CD4-positive, alpha-beta T cell treated with Interleukin-17A for 4 hours (primary cell): ENCODE results near the gene CD63.
"Not testable (repeated sequence)": the region's sequence is repeated elsewhere in the genome, so short reads cannot be mapped to it uniquely, and the experiment has no call there.

Experiments used
- DNase-seq: peaks from one replicate; pipeline ENCODE4 v3.0.0-alpha.2; 2020; ENCODE audit warnings: mixed read lengths

The CD63 gene, protein sequence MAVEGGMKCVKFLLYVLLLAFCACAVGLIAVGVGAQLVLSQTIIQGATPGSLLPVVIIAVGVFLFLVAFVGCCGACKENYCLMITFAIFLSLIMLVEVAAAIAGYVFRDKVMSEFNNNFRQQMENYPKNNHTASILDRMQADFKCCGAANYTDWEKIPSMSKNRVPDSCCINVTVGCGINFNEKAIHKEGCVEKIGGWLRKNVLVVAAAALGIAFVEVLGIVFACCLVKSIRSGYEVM

DNA sequence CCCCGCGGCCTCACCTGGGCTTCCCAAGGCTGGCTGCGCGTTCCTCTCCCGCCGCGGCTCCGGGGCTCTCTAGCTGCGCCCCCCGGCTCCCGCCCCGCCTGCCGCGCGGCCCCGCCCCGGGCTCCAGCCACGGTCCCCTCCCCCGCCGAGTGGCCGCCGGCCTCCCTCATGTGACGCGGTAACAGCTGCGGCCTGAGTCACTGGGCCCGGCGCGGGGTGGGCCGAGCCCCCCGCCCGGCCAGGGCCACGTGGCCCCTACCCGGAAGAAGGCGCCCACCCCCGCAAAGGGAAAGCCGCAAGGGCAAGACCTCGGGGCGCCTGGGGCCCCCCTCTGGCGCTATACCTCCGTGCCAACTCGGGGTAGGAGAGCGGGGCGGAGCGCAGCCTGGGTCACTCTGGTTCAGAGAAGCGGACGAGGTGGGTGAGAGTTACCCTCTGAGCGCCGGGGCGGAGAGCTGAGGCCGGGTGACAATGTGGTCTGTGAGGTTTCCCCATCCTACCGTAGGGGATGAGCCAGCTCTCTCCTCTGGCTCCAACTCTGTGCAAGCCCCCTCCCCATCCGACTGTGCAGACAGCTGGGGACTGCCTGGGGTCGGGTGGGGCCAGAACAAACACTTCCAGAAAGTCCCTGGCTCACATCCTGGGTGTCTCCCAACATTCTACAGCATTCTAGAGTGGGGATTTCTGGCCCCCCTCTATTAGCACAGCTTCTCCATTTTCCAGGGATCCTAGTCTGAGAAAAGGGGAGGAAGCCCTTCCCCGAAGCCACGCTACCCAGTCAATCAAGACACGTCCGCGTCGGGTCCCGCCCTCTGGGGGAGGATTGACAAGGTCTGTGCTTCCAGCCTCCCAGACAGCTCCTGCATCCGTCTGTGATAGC, at the start of gene CD63:
CD63 (minus strand) TSS at position 71 of the 880 bp plus-strand sequence. CDS start 668 bp downstream, outside the sequence.
- DNase-seq = peak; percentile 73

DNA sequence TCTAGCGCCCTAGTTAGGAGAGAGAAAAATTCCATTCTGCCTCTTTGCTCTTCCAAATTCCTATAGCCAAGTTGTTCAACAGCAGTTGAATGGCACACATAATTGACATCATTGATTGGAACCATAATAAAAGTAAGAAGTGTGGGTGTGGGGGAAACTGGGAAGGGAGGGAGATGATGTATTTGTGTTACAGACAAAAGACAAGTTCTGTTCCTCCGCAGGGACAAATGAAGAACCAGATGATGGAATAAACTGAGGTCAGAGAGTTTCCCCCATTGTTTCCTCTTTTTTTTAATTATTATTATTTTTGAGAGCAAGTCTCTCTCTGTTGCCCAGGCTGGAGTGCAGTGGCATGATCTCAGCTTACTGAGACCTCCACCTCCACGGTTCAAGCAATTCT, 49.0 kb upstream of the CD63 start:
- DNase-seq = no peak

DNA sequence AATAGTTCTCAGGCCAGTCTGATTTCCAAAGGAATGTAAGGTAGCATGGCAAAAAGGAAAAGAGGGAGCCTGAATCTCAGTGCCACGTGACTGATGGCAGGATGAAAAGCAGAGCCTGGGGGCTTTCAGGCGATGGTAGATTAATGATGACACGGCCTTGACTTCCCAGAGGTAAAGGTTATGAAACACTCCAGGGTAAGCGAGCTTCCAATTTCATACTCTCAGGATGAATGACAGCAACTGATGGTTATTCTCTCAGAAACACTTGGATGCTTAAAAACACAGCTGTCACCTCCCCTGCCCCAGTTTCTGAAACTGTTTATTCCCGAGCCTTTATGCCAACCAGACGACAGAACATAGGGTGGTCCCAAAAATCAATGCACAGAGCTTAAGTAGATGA, 42.9 kb upstream of the CD63 start:
- DNase-seq = no peak

DNA sequence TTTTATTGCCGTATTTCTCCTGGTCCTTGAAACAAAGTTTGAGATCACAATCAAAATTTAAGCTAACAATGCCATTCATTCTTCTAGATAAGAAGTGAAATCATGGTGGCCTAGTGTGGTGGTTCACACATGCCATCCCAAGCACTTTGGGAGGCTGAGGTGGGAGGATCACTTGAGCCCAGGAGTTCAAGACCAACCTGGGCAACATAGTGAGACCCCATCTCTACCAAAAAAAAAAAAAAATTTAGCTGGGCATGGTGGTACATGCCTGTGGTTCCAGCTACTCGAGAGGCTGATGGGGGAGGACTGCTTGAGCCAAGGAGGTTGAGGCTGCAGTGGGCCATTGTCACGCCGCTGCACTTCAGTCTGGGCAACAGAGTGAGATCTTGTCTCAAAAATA, 38.3 kb upstream of the CD63 start:
- DNase-seq = no peak

DNA sequence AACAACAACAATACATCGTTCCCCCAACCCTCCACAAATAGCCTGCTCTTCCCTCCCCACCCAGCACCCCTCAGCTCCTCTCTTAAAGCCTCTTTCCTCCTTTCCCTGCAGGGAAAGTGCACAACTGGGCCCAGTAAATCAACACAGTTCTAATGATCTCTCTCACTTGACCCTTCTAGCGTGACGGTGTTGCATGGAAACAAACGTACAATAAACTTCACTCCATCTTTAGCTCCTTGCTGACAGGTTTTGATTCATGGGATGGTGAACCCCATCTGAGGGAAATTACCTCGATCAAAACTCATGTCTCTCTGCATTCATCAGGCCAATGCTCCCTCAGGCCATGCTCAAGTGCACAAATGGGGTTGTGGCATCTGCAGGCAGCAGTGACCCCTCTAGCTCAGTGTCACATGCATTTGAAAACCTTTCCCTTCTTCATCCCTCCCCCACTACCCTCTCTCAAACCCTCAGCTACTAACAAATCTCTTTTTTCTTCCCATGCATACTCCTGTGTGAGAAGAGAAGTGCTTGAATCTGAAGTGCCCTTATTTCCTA, 37.0 kb upstream of the CD63 start:
- no peak for DNase-seq

DNA sequence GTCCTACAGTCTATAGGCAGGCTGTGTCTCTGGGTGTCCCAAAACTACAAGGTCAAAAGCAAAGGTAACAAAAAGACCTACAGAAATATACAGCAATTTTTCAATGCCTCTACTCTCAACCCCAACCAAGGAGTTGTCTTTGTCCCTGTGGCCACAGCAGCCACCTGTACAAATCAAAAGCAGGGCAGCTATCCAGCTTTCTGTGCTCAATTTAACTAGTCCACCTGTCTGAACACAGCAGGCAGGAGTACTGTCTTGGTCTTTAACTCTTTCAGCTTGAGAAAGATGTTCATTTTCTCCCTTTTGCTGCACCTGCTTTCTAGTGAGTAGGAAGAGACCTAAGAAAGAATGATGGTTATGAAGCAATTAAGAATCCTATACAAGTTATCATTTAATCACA, 33.8 kb upstream of the CD63 start:
- no peak for DNase-seq

DNA sequence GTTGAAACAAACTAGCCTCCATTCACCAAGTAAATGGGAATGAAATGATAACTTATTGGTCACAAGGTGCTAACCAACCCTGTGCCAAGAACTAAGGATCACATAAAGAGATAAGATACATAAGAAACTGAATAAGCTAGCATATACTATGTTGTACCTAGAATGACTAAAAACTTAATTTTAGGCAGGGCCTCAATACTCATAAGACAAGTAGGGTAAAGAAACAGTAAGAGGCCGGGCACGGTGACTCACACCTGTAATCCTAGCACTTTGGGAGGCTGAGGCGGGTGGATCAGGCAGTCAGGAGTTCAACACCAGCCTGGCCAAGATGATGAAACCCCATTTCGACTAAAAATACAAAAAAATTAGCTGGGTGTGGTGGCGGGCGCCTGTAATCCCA, 31.9 kb upstream of the CD63 start:
- DNase-seq = no peak

DNA sequence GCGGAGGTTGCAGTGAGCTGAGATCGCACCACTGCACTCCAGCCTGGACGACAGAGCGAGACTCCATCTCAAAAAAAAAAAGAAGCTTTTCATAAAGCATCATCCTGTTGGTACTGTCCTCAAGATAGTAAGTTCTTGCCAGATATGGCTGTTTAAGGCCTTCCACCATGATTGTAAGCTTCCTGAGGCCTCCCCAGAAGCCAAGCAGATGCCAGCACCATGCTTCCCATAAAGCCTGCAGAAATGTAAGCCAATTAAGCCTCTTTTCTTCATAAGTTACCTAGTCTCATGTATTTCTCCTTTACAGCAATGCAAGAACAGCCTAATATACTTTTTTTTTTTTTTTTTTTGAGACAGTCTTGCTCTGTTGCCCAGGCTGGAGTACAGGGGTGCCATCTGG, 29.8 kb upstream of the CD63 start:
- DNase-seq = not testable (repeated sequence)

DNA sequence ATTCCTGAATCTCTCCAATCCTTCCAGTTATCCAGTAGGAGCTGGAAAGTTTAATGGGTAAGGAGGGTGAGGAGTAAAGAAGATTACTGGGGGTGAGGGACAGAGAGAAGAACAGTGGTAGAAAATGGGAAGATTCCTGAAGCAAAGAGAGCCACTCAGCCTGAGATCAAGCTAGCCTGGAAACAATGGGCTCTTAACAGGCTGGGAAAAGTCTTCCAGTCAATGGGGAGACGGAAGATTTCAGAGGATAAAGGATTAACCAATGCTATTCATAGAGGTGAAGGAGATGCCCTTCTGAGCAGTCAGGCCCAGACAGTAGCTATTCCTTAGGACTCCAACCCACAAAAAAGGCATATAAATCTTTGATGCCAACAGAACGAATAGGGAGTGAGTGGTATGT, 28.9 kb upstream of the CD63 start:
- no peak for DNase-seq

DNA sequence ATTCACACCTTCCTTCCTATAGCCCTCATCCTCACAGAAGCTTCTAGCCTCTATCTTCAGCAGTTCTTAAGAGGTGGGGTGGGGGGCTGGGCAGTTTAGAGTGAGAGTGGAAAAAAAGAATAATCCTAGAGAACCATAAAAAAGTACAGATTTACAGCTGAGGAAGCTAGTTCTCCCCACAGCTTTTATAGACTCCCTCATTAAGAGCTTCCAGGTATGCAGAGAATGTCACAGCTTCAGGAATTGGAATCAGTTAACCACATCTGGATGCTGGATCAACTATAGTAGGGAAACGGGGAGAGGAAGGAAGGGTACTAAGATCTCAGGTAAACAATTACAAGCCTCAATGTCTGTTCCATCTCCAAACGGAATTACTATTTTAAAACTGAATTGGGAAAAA, 26.4 kb upstream of the CD63 start:
- no peak for DNase-seq

DNA sequence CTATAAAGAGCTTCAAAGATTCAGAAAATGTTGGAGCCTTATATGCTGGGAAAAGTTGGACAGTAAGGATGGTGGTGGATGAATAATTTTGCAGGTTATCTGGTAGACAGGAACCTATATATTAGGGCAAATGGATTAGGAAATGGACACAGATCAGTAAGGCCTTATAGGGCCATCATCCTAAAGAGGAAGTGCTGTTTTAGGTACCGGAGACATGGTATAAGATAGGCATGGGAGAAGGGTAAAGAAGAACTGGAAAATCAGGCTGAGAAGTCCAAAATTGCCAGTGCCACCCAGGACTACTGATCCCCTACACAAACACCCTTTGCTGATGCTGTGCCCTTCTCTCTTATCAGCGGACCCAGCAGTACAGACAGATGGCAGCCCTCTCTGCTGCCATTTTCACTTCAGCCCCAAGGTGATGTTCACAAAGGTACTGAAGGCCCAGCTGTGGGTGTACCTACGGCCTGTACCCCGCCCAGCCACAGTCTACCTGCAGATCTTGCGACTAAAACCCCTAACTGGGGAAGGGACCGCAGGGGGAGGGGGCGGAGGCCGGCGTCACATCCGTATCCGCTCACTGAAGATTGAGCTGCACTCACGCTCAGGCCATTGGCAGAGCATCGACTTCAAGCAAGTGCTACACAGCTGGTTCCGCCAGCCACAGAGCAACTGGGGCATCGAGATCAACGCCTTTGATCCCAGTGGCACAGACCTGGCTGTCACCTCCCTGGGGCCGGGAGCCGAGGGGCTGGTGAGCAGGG, 19.6 kb upstream of the CD63 start:
- DNase-seq = no peak

DNA sequence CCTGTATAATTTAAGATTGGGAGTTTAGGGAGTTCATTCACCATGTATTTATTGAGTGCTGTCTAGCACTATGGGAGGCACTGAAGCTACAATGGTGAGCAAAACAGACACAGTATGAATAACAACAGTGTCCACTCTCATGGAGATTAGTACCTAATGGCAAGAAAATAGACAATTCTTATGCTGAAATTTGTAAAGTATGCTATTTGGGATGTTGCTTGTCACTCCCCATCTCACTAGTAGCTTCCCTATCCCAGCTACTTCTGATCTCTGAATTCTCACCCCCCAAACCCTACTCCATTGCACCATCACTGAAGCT, 18.1 kb upstream of the CD63 start:
- DNase-seq = no peak

DNA sequence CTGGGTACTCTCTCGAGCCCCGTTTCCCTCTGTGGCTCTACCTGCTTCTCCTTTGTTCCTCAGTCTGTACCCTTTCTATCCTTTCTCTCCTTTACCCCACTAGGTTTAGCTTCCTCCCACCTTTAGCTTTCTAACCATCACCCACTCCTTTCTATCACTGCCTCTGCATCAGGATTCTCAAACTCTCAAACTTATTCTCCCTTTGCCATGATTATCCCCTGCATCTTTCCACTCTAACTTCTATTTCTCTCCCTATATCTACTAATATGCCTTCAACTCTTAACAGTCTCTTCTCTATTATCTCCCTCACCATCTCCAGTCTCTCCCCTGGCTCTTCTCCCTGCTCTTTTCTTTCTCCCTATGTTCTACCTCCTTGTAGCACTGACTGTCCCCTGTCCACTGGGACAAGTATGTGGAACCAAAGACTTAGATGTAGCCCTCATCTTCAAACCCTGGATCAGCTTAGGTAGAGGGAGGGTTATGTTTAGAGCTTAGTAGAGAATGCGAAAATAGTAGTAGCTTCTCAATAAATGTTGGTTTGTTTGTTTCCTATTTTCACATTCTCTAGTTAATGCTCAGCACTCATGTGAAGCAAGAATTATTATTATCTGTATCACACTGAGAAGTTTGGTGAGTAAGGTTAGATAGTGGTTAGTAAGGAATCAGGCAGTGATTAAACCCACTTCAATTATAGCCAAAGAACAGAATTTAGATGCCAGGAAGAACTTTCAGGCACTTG, 17.5 kb upstream of the CD63 start:
- no peak for DNase-seq

DNA sequence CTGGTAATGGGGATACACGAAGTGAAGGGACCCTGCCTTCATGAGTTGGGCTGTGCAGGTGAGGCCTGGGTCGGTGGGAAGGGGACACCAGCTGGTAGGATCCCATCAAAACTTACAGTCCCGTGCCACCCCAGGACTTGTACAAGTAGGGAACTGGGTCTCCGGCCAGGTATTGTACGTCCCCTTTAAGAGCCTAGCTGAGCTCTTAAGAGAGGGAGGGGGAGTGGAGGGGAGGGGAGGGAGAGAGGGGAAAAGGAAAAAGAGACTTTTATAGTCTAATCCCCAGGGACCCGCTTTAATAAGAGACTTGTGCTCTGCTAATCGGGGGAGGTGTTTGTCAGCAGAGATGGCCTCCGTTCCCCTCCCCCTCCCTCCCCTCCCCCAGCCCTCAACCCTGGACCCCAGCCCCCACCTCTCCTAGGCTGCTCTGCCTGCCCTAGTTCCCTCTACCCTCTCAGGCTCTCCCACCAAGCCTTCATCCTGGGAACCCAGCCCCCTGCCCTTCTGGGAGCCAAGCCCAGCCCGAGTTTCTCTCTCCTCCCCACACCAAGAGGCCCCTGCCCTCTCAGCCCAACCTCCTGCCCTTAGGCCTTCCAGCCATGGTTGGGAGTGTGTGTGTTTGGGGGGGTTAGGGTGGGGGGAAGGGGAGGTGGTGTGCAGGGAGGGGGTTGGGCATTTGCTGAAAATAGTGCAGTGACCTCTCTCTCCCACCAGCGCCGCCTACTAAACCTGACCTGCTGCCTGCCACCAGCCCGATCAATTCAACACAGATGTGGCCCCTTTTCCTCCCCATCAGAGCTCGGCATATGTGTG, 16.8 kb upstream of the CD63 start:
- no peak for DNase-seq

DNA sequence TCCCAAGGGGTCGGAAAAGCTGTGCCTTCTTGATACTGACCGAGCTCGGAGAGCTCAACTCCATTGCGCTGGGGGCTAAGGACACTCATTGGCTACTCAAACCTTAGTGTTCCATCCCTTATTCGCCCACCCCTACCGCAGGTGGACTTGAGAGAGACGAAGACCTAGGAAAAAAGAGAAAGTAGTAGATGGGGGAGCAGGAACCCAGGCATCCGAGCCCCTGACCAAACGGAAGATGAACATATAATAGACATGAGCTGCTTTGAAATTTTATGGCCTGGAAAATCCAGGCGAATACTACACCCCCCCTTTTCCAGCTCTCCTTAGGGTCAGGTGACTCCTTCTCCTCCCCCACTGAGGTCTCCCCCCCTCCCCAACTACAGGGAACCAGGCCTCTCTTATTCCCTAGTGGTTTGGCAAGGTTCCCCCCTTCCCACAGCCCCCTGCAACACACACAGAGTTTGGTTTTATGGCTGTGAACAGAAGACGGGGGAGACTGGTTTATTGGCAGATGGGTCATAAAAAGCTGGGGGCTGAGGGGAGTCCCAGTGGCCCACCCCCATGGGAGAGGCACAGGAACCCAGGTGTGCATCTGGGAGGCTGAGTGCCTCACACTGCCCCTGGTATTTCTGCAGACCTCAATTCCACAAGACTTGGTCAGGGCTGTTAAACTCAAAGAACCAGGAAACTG, 15.7 kb upstream of the CD63 start:
- DNase-seq = no peak

DNA sequence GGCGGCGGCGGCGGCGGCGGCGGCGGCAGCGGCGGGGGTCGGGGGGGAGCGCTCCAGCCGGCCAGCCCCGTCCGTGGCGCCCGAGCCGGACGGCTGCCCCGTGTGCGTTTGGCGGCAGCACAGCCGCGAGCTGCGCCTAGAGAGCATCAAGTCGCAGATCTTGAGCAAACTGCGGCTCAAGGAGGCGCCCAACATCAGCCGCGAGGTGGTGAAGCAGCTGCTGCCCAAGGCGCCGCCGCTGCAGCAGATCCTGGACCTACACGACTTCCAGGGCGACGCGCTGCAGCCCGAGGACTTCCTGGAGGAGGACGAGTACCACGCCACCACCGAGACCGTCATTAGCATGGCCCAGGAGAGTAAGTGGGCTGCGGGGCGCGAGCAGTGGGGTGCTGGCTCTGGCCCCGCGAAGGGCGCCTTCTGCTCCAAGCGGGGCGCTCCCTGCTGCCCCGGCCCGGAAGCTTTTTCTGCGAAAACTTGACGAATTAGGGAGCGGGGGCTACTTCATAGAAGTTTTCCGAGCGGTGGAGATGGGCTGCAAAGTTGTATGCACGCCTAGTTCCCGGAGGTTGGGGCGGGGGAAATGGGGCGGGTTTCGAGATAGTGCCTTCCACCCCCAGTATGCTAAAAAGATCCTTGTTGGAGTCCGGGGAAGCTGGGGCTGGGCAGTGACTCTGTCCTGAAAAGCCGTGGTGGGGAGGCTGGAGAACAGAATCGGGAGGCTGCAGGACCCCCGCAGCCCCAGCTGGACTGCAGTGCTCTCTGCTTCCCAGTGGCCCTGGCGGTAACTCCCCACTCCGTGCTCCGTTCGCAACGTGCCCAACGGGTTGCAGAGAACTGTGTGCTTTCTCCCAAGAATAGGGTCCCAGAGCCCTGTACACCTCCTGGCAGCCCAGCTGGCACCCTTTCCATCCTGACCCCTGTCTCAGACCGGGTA, 14.9 kb upstream of the CD63 start:
- peak; percentile 67 for DNase-seq

DNA sequence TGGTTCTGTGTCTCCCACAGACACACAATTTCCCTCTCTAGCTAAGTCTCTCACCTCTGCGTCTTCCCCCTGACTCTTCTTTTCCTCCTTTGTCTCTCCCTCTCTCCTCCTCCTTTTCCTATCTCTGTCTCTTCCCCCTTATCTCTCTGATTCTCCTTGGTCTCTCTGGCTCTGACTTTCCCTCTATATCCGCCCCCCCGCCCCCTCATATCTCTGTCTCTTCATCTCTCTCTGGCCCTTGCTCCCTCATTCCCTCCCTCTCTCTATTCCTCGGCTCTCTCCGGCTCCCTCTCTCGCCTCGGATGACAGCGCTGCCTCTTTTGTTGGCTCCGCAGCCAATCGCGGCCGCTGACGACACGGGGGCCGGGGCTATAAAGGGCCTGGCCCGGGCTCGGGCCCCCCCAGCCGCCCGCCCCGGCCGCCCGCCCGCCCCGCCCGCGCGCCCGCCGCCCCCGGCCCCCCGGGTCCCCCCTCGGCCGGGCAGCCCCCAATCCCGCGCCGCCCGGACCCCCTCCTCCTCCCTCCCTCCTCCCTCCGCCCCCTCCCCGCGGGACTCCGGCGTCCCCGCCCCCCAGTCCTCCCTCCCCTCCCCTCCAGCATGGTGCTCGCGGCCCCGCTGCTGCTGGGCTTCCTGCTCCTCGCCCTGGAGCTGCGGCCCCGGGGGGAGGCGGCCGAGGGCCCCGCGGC, 14.1 kb upstream of the CD63 start, which contains the start of gene GDF11:
GDF11 (plus strand) TSS at position 404 of the 687 bp plus-strand sequence; CDS start at position 599, 195 bp downstream.
- DNase-seq = peak; percentile 84

DNA sequence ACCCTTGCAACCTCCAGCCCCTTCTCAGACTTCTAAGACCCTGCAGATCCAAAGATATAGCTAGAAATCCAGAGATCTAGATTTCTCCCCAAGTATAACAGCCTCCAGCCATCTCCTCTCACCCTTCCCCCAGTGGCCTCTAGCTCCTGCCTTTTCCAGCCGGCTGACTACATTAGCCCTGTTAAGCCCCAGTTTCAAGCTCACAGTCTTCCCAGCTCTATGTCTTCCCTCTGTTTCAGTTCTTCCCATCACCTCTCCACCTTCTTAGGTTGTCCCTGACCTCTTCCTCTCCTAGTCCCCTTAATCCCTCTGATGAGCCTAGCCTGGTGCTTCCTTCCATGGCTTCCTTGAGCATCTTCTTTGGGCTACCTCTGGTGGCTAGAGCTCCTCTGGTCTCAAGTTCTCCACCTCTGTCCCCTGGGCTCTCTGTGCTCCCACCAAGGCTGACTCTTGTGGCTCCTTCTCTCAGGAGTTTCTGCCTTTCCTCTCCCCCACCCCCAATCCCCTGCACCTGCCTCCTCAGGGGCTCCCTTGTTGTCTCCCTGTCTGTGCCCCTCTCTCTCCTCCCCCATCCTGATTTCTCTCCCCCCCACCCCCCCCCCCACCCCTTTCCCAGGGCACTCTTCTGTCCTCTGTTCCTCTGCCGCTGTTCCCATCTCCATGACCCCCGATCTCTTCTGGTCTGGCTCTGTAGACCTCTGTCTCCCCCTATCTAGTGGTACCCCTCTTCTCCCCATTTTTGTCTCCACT, 13.3 kb upstream of the CD63 start:
- no peak for DNase-seq

DNA sequence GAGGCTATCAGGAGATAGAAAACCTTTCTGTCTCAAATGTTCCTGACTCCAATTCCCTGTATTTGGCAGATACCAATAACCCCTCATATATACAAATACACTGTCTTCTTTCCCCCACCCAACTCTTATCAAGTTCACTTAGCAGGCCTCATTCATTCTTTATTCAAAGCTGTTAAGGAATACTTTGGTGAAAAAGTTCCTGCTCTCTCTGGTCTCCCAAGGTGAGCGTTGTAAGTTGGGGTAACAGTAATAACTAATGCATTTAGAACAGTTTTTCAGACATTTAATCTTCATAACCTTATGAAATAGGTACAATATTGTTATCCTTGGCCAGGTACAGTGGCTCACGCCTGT, 10.2 kb upstream of the CD63 start:
- no peak for DNase-seq
